ENCODE results near the gene FYB2.

Gene FYB2

GRCh38 chr1:56806804-56807203, 12.4 kb downstream of the FYB2 start:
- in situ Hi-C loops (cut with HindIII; ENCODE audit: low pct_ligation_motif_present, low sequenced_read_pairs): no loop called here
- H3K4me3 ChIP-seq (ENCODE audit: low read depth, low read length): no peak overlapping the region
- DNase-seq: no peak
- H3K27me3 ChIP-seq (replicated peaks): no peaks in the 10 kb centered on the region
- TF ChIP-seq, protein P1, sequence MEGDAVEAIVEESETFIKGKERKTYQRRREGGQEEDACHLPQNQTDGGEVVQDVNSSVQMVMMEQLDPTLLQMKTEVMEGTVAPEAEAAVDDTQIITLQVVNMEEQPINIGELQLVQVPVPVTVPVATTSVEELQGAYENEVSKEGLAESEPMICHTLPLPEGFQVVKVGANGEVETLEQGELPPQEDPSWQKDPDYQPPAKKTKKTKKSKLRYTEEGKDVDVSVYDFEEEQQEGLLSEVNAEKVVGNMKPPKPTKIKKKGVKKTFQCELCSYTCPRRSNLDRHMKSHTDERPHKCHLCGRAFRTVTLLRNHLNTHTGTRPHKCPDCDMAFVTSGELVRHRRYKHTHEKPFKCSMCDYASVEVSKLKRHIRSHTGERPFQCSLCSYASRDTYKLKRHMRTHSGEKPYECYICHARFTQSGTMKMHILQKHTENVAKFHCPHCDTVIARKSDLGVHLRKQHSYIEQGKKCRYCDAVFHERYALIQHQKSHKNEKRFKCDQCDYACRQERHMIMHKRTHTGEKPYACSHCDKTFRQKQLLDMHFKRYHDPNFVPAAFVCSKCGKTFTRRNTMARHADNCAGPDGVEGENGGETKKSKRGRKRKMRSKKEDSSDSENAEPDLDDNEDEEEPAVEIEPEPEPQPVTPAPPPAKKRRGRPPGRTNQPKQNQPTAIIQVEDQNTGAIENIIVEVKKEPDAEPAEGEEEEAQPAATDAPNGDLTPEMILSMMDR (IDR thresholded peaks at IDR 0.05; ENCODE audit: low read depth, low read length, missing control alignments): no peak
- H3K27ac ChIP-seq: no peak overlapping the region
- no peaks in the 10 kb centered on the region for H3K36me3 ChIP-seq (replicated peaks)

- Histone ChIP-seq H3K36me3 (replicated peaks) (no peaks in the 10 kb centered on the region), H3K27me3 (replicated peaks) (no peaks in the 10 kb centered on the region), H3K4me3 (ENCODE audit: low read depth, low read length) (no peak overlapping the region), H3K27ac (no peak overlapping the region)
- TF ChIP-seq, protein P1 (IDR thresholded peaks at IDR 0.05; ENCODE audit: low read depth, low read length, missing control alignments): peak; percentile 78
- no peak for DNase-seq
- in situ Hi-C loops (cut with HindIII; ENCODE audit: low pct_ligation_motif_present, low sequenced_read_pairs): no loop called here
Measured at GRCh38 chr1:56803561-56804156, 15.5 kb downstream of the FYB2 start.

- H3K36me3 ChIP-seq (replicated peaks): no peaks in the 10 kb centered on the region
- TF ChIP-seq, protein P1 (IDR thresholded peaks at IDR 0.05; ENCODE audit: low read depth, low read length, missing control alignments): no peak
- H3K4me3 ChIP-seq (ENCODE audit: low read depth, low read length): no peak overlapping the region
- no peak for DNase-seq
- in situ Hi-C loops (cut with HindIII; ENCODE audit: low pct_ligation_motif_present, low sequenced_read_pairs): no loop called here
- H3K27me3 ChIP-seq (replicated peaks): no peaks in the 10 kb centered on the region
- H3K27ac ChIP-seq: no peak overlapping the region
Measured at GRCh38 chr1:56799605-56800400, 19.4 kb downstream of the FYB2 start.

GRCh38 chr1:56798053-56798471, 21.1 kb downstream of the FYB2 start:
- peak; percentile 54 for DNase-seq
- in situ Hi-C loops (cut with HindIII; ENCODE audit: low pct_ligation_motif_present, low sequenced_read_pairs): no loop called here

DNA sequence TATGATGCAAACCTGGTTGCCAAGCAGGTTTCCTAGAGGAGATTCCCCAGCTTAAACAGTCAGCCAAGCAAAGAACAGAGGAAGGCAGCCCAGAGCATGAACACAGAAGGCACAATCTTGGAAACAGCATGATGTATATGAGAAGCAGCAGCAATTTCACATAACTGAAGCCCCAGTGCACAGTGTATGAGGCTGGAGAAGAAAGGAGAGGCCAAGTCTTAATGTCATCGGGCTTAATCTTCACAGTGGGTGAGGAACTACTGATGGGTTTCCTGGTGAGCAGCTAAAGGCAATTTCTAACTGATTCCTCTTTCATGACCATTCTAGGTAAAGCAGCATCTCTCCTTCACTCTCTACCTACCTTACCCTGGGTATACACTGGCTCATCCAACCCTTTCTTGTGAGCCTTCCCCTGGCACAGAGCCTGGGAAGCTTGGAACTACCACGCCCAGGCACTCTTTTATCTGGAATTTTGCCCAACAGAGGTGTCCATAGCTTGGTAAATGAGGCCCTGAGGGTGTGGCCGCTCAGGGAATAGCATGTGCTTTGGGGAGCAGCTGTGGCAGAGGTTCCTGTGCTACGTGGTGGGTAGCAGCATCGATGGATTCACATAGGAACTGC, 22.0 kb downstream of the FYB2 start:
- no peaks in the 10 kb centered on the region for H3K36me3 ChIP-seq (replicated peaks)
- no peak for DNase-seq
- in situ Hi-C loops (cut with HindIII; ENCODE audit: low pct_ligation_motif_present, low sequenced_read_pairs): no loop called here
- H3K27me3 ChIP-seq (replicated peaks): no peaks in the 10 kb centered on the region
- H3K27ac ChIP-seq: no peak overlapping the region
- TF ChIP-seq, protein P1 (IDR thresholded peaks at IDR 0.05; ENCODE audit: low read depth, low read length, missing control alignments): no peak
- H3K4me3 ChIP-seq (ENCODE audit: low read depth, low read length): no peak overlapping the region

More at GRCh38 chr1:56798053-56798471, 21.1 kb downstream of the FYB2 start:
- Histone ChIP-seq H3K27me3 (replicated peaks) (no peaks in the 10 kb centered on the region), H3K4me3 (ENCODE audit: low read depth, low read length) (no peak overlapping the region), H3K27ac (peak overlapping the region; percentile 28), H3K36me3 (replicated peaks) (no peaks in the 10 kb centered on the region)
- TF ChIP-seq, protein P1 (IDR thresholded peaks at IDR 0.05; ENCODE audit: low read depth, low read length, missing control alignments): no peak
